Naive B cell (primary cell): ENCODE data around the gene WFDC13. TPM values are rescaled to one million over a fixed set of nuclear protein-coding genes. Genes with fewer than 3 reads are reported as not detected.

Experiments
- ATAC-seq, 2 donors: fragments of 150-1000 bp; cut with Tn5 transposase; 2 replicates each; pipeline ENCODE4 v1.10.0; 2021; ENCODE audit warnings: low read depth in 2 of 2, mild to moderate bottlenecking in 2 of 2, moderate library complexity in 2 of 2
- DNase-seq: peaks from one replicate; pipeline ENCODE4 v3.0.0; 2022
- H3K27ac Mint-ChIP-seq, 6 donors: one replicate each; pipeline ENCODE4 v1.8.0; 2020 to 2022; ENCODE audit warnings: mild to moderate bottlenecking in 6 of 6, mixed read lengths in 6 of 6, moderate library complexity in 5 of 6, inconsistent platforms in 2 of 6
- H3K27me3 Mint-ChIP-seq, 3 donors: one replicate each; pipeline ENCODE4 v1.8.0; 2021 to 2022; ENCODE audit warnings: mixed read lengths in 3 of 3, mild to moderate bottlenecking in 1 of 3
- H3K36me3 Mint-ChIP-seq, 2 donors: one replicate each; pipeline ENCODE4 v1.8.0; 2020 to 2022; ENCODE audit warnings: mixed read lengths in 2 of 2, inconsistent platforms in 1 of 2, mild to moderate bottlenecking in 1 of 2
- H3K4me1 Mint-ChIP-seq, 3 donors: one replicate each; pipeline ENCODE4 v1.8.0; 2020 to 2022; ENCODE audit warnings: mixed read lengths in 3 of 3, inconsistent platforms in 1 of 3, mild to moderate bottlenecking in 1 of 3, moderate library complexity in 1 of 3
- H3K4me3 Mint-ChIP-seq, 8 donors: one replicate each; pipeline ENCODE4 v1.8.0; 2020 to 2022; ENCODE audit warnings: mild to moderate bottlenecking in 8 of 8, mixed read lengths in 8 of 8, moderate library complexity in 8 of 8, inconsistent platforms in 2 of 8
- H3K9me3 Mint-ChIP-seq, 7 donors: one replicate each; pipeline ENCODE4 v1.8.0; 2020 to 2022; ENCODE audit warnings: mixed read lengths in 7 of 7, mild to moderate bottlenecking in 5 of 7, inconsistent platforms in 2 of 7, moderate library complexity in 1 of 7
- polyA plus RNA-seq, 6 donors: library from polyadenylated mRNA; unstranded; fragments of 300-500 nt; fragmentation: Illumina TruSeq; gene quantifications; one replicate each; pipeline ENCODE4 v1.2.3, GENCODE V29; 2021; ENCODE audit warnings: low read depth in 6 of 6

The WFDC13 gene
- polyA plus RNA-seq, 6 donors from 2014 or later, result not detected

GRCh38 chr20:45727044-45727443 is 25.2 kb downstream of the WFDC13 start:
- Mint-ChIP-seq H3K4me1 (no peaks in the 10 kb centered on the region), H3K9me3 (peaks cover 5 to 22% (median 13%) of the 10 kb centered on the region in 7 donors), H3K27ac (no peak overlapping the region), H3K27me3 (peaks cover 34 to 52% (median 35%) of the 10 kb centered on the region in 3 donors), H3K4me3 (no peak overlapping the region), H3K36me3 (peaks cover 4 to 11% of the 10 kb centered on the region in 2 donors)
- DNase-seq (no peak), ATAC-seq (no peak)

- H3K4me3 Mint-ChIP-seq, result no peak overlapping the region
- H3K27ac Mint-ChIP-seq, result peak overlapping the region in 1 of 6 donors; percentile 26
- H3K36me3 Mint-ChIP-seq, result peaks cover 12 to 17% of the 10 kb centered on the region in 2 donors
- peaks cover 18 to 31% (median 20%) of the 10 kb centered on the region in 3 donors for H3K27me3 Mint-ChIP-seq
- ATAC-seq, result no peak
- peaks cover 11 to 48% (median 31%) of the 10 kb centered on the region in 7 donors for H3K9me3 Mint-ChIP-seq
- DNase-seq, result no peak
- H3K4me1 Mint-ChIP-seq, result no peaks in the 10 kb centered on the region
These were observed 30.4 kb downstream of the WFDC13 start for GRCh38 chr20:45732199-45732598.

GRCh38 chr20:45735552-45735951 is 33.7 kb downstream of the WFDC13 start:
- no peak for ATAC-seq
- H3K4me1 Mint-ChIP-seq, result no peaks in the 10 kb centered on the region
- H3K9me3 Mint-ChIP-seq, result peaks cover 10 to 48% (median 24%) of the 10 kb centered on the region in 7 donors
- H3K27ac Mint-ChIP-seq, result no peak overlapping the region
- no peak overlapping the region for H3K4me3 Mint-ChIP-seq
- peaks cover 9 to 35% (median 24%) of the 10 kb centered on the region in 3 donors for H3K27me3 Mint-ChIP-seq
- DNase-seq, result no peak
- peaks cover 12 to 17% of the 10 kb centered on the region in 2 donors for H3K36me3 Mint-ChIP-seq

GRCh38 chr20:45735988-45736387 is 34.1 kb downstream of the WFDC13 start:
- no peak for DNase-seq
- no peak overlapping the region for H3K27ac Mint-ChIP-seq
- H3K9me3 Mint-ChIP-seq, result peaks cover 8 to 44% (median 21%) of the 10 kb centered on the region in 7 donors
- H3K36me3 Mint-ChIP-seq, result peaks cover 12 to 13% of the 10 kb centered on the region in 2 donors
- no peaks in the 10 kb centered on the region for H3K4me1 Mint-ChIP-seq
- peaks cover 7 to 34% (median 20%) of the 10 kb centered on the region in 3 donors for H3K27me3 Mint-ChIP-seq
- no peak for ATAC-seq
- H3K4me3 Mint-ChIP-seq, result no peak overlapping the region

GRCh38 chr20:45742596-45742995 is 40.8 kb downstream of the WFDC13 start:
- Mint-ChIP-seq H3K4me1 (no peaks in the 10 kb centered on the region), H3K36me3 (no peaks in the 10 kb centered on the region), H3K27ac (peak overlapping the region in 1 of 6 donors; percentile 55), H3K27me3 (peaks cover 1 to 10% (median 9%) of the 10 kb centered on the region in 3 donors), H3K9me3 (peaks cover 0 to 4% (median 0%) of the 10 kb centered on the region in 7 donors), H3K4me3 (no peak overlapping the region)
- no peak for ATAC-seq
- no peak for DNase-seq

GRCh38 chr20:45745015-45745414 is 43.2 kb downstream of the WFDC13 start:
- Mint-ChIP-seq H3K9me3 (no peaks in the 10 kb centered on the region), H3K27me3 (peaks cover 10 to 19% (median 17%) of the 10 kb centered on the region in 3 donors), H3K4me1 (no peaks in the 10 kb centered on the region), H3K27ac (no peak overlapping the region), H3K4me3 (no peak overlapping the region), H3K36me3 (no peaks in the 10 kb centered on the region)
- ATAC-seq (no peak), DNase-seq (no peak)

- H3K9me3 Mint-ChIP-seq, result peaks cover 0 to 15% (median 8%) of the 10 kb centered on the region in 7 donors
- no peak for ATAC-seq
- H3K27me3 Mint-ChIP-seq, result peaks cover 10 to 31% (median 17%) of the 10 kb centered on the region in 3 donors
- no peaks in the 10 kb centered on the region for H3K4me1 Mint-ChIP-seq
- no peak overlapping the region for H3K27ac Mint-ChIP-seq
- DNase-seq, result no peak
- H3K36me3 Mint-ChIP-seq, result peaks cover 7 to 8% of the 10 kb centered on the region in 2 donors
- no peak overlapping the region for H3K4me3 Mint-ChIP-seq
These were observed 49.9 kb downstream of the WFDC13 start for GRCh38 chr20:45751721-45752120.

GRCh38 chr20:45752746-45753145 is 50.9 kb downstream of the WFDC13 start:
- Mint-ChIP-seq H3K4me1 (no peaks in the 10 kb centered on the region), H3K27me3 (peaks cover 7 to 31% (median 10%) of the 10 kb centered on the region in 3 donors), H3K9me3 (peaks cover 0 to 15% (median 8%) of the 10 kb centered on the region in 7 donors), H3K4me3 (no peak overlapping the region), H3K36me3 (peaks cover 7 to 8% of the 10 kb centered on the region in 2 donors), H3K27ac (no peak overlapping the region)
- no peak for DNase-seq
- no peak for ATAC-seq

GRCh38 chr20:45758096-45758495 is 56.3 kb downstream of the WFDC13 start:
- H3K4me1 Mint-ChIP-seq, result no peaks in the 10 kb centered on the region
- H3K27ac Mint-ChIP-seq, result no peak overlapping the region
- DNase-seq (no peak), ATAC-seq (no peak)
- peaks cover 7 to 8% of the 10 kb centered on the region in 2 donors for H3K36me3 Mint-ChIP-seq
- no peak overlapping the region for H3K4me3 Mint-ChIP-seq
- peaks cover 0 to 15% (median 8%) of the 10 kb centered on the region in 7 donors for H3K9me3 Mint-ChIP-seq
- peaks cover 4 to 33% (median 16%) of the 10 kb centered on the region in 3 donors for H3K27me3 Mint-ChIP-seq

Other genes starting within 250 kb of the WFDC13 start
- not detected for gene WFDC2, start 232.3 kb upstream of the WFDC13 start, polyA plus RNA-seq
- gene SPINT3, start 186.4 kb upstream of the WFDC13 start, polyA plus RNA-seq, result not detected
- gene WFDC6, start 162.6 kb upstream of the WFDC13 start, polyA plus RNA-seq, result not detected
- not detected for gene EPPIN, start 154.6 kb upstream of the WFDC13 start, polyA plus RNA-seq
- not detected for gene WFDC8, start 122.8 kb upstream of the WFDC13 start, polyA plus RNA-seq
- not detected for gene WFDC10A, start 72.3 kb upstream of the WFDC13 start, polyA plus RNA-seq
- not detected for gene WFDC9, start 70.8 kb upstream of the WFDC13 start, polyA plus RNA-seq
- gene WFDC11, start 31.8 kb upstream of the WFDC13 start, polyA plus RNA-seq, result not detected
- gene WFDC10B, start 3.0 kb downstream of the WFDC13 start, polyA plus RNA-seq, result not detected
- not detected for gene SPINT4, start 20.3 kb downstream of the WFDC13 start, polyA plus RNA-seq
- not detected for gene WFDC3, start 89.8 kb downstream of the WFDC13 start, polyA plus RNA-seq
- gene DNTTIP1, start 89.9 kb downstream of the WFDC13 start, polyA plus RNA-seq, result 10 to 100 TPM; 27.9 to 44.5 (median 37.7) TPM
- under 1 TPM in 1 of 6 donors, not detected in 5; 0.53 TPM for gene UBE2C, start 110.6 kb downstream of the WFDC13 start, polyA plus RNA-seq
- 1 to 10 TPM in 1 of 6 donors, under 1 TPM in 2, not detected in 3; 0.64 to 1.2 (median 0.69) TPM for gene TNNC2, start 125.3 kb downstream of the WFDC13 start, polyA plus RNA-seq
- 1 to 10 TPM in 3 of 6 donors, under 1 TPM in 2, not detected in 1; 0.45 to 1.9 (median 1.1) TPM for gene SNX21, start 131.8 kb downstream of the WFDC13 start, polyA plus RNA-seq
- gene ACOT8, start 155.4 kb downstream of the WFDC13 start, polyA plus RNA-seq, result 10 to 100 TPM; 35.4 to 46.7 (median 38.7) TPM
- gene ZSWIM3, start 155.6 kb downstream of the WFDC13 start, polyA plus RNA-seq, result 1 to 10 TPM in 5 of 6 donors, not detected in 1; 1.3 to 2.9 (median 1.8) TPM
- 10 to 100 TPM in 1 of 6 donors, 1 to 10 TPM in 4, not detected in 1; 3.0 to 11.6 (median 4.7) TPM for gene ZSWIM1, start 179.2 kb downstream of the WFDC13 start, polyA plus RNA-seq
- gene SPATA25, start 185.6 kb downstream of the WFDC13 start, polyA plus RNA-seq, result not detected
- gene NEURL2, start 189.2 kb downstream of the WFDC13 start, polyA plus RNA-seq, result 1 to 10 TPM in 3 of 6 donors, under 1 TPM in 2, not detected in 1; 0.69 to 2.4 (median 1.1) TPM
- gene CTSA, start 189.3 kb downstream of the WFDC13 start, polyA plus RNA-seq, result 10 to 100 TPM; 28.6 to 46.5 (median 42.3) TPM
- 10 to 100 TPM in 1 of 6 donors, 1 to 10 TPM in 4, under 1 TPM in 1; 0.66 to 10.2 (median 5.1) TPM for gene PLTP, start 210.1 kb downstream of the WFDC13 start, polyA plus RNA-seq
- gene PCIF1, start 232.6 kb downstream of the WFDC13 start, polyA plus RNA-seq, result 100 to 1,000 TPM in 1 of 6 donors, 10 to 100 TPM in 5; 76.3 to 123 (median 91.4) TPM